Measurements from ENCODE around the gene SMPD2. TPM values are rescaled to one million over a fixed set of nuclear protein-coding genes. Genes with fewer than 3 reads are reported as not detected.

Gene SMPD2
- total RNA-seq, 4 donors from 2014 or later, result 21.8 to 34.5 (median 28.1) TPM

GRCh38 chr6:109471105-109471810 lies 30.7 kb downstream of the SMPD2 start:
- Histone ChIP-seq H3K27ac (no peak overlapping the region), H3K9me3 (no peaks in the 10 kb centered on the region), H3K4me3 (no peak overlapping the region), H3K27me3 (no peaks in the 10 kb centered on the region), H3K36me3 (peaks cover 88% of the 10 kb centered on the region), H3K4me1 (no peaks in the 10 kb centered on the region)
- no peak for DNase-seq (ENCODE audit: low spot score in 2 of 2)
- WGBS, result 98% methylated on average over 5 of the region's 5 CpGs
- TF ChIP-seq EP300 (IDR thresholded peaks at IDR 0.05) (no peak), POLR2AphosphoS5 (IDR thresholded peaks at IDR 0.05) (no peak), POLR2A (IDR thresholded peaks at IDR 0.05) (no peak), CTCF (IDR thresholded peaks at IDR 0.05) (no peak)

GRCh38 chr6:109472132-109472995 lies 31.8 kb downstream of the SMPD2 start:
- Histone ChIP-seq H3K9me3 (no peaks in the 10 kb centered on the region), H3K27me3 (no peaks in the 10 kb centered on the region), H3K4me3 (no peak overlapping the region), H3K4me1 (peaks cover 9% of the 10 kb centered on the region), H3K27ac (no peak overlapping the region), H3K36me3 (peaks cover 83% of the 10 kb centered on the region)
- WGBS, result 91% methylated on average over 9 of the region's 9 CpGs
- DNase-seq (ENCODE audit: low spot score in 2 of 2), result no peak
- TF ChIP-seq CTCF (IDR thresholded peaks at IDR 0.05) (no peak), EP300 (IDR thresholded peaks at IDR 0.05) (no peak), POLR2AphosphoS5 (IDR thresholded peaks at IDR 0.05) (no peak), POLR2A (IDR thresholded peaks at IDR 0.05) (no peak)

- WGBS, result 89% methylated on average over 3 of the region's 3 CpGs
- Histone ChIP-seq H3K27me3 (no peaks in the 10 kb centered on the region), H3K27ac (no peak overlapping the region), H3K36me3 (peaks cover 80% of the 10 kb centered on the region), H3K9me3 (no peaks in the 10 kb centered on the region), H3K4me1 (peaks cover 17% of the 10 kb centered on the region), H3K4me3 (no peak overlapping the region)
- DNase-seq (ENCODE audit: low spot score in 2 of 2), result no peak
- no peak for TF ChIP-seq POLR2A (IDR thresholded peaks at IDR 0.05)
- no peak for TF ChIP-seq CTCF (IDR thresholded peaks at IDR 0.05)
- no peak for TF ChIP-seq EP300 (IDR thresholded peaks at IDR 0.05)
- TF ChIP-seq POLR2AphosphoS5 (IDR thresholded peaks at IDR 0.05), result no peak
These were observed 32.6 kb downstream of the SMPD2 start for GRCh38 chr6:109473120-109473519.

GRCh38 chr6:109474995-109475394 lies 34.5 kb downstream of the SMPD2 start:
- no peak for DNase-seq (ENCODE audit: low spot score in 2 of 2)
- no peak overlapping the region for H3K27ac ChIP-seq
- peaks cover 32% of the 10 kb centered on the region for H3K4me1 ChIP-seq
- TF ChIP-seq POLR2A (IDR thresholded peaks at IDR 0.05) (no peak), EP300 (IDR thresholded peaks at IDR 0.05) (no peak), CTCF (IDR thresholded peaks at IDR 0.05) (no peak), POLR2AphosphoS5 (IDR thresholded peaks at IDR 0.05) (no peak)
- 95% methylated on average over 4 of the region's 4 CpGs for whole genome bisulfite sequencing
- H3K36me3 ChIP-seq, result peaks cover 64% of the 10 kb centered on the region
- no peak overlapping the region for H3K4me3 ChIP-seq
- no peaks in the 10 kb centered on the region for H3K27me3 ChIP-seq
- H3K9me3 ChIP-seq, result no peaks in the 10 kb centered on the region

- Histone ChIP-seq H3K4me3 (no peak overlapping the region), H3K27ac (no peak overlapping the region), H3K27me3 (no peaks in the 10 kb centered on the region), H3K36me3 (peaks cover 58% of the 10 kb centered on the region), H3K9me3 (no peaks in the 10 kb centered on the region), H3K4me1 (peaks cover 38% of the 10 kb centered on the region)
- TF ChIP-seq POLR2AphosphoS5 (IDR thresholded peaks at IDR 0.05), result no peak
- no peak for TF ChIP-seq POLR2A (IDR thresholded peaks at IDR 0.05)
- no peak for TF ChIP-seq EP300 (IDR thresholded peaks at IDR 0.05)
- TF ChIP-seq CTCF (IDR thresholded peaks at IDR 0.05), result no peak
- no peak for DNase-seq (ENCODE audit: low spot score in 2 of 2)
- 95% methylated on average over 2 of the region's 2 CpGs for whole genome bisulfite sequencing
These were observed 35.1 kb downstream of the SMPD2 start for GRCh38 chr6:109475625-109476024.
